Osteoblast (primary cell): ENCODE results near the gene RANBP3. TPM values are rescaled to one million over a fixed set of nuclear protein-coding genes. Genes with fewer than 3 reads are reported as not detected.

ENCODE experiments used
- DNase-seq: peaks from one replicate; pipeline ENCODE4 v3.0.0; 2011; ENCODE audit warnings: low spot score, mixed read lengths; ENCODE audit not compliant: insufficient read length; ENCODE audit errors: missing footprints
- H2AFZ ChIP-seq: 2 replicates; pipeline ENCODE4 v1.6.0; 2011; ENCODE audit warnings: mild to moderate bottlenecking, low read length
- H3K27ac ChIP-seq: 2 replicates; pipeline ENCODE4 v1.5.1; 2011; ENCODE audit warnings: mild to moderate bottlenecking, low read depth, low read length, moderate library complexity
- H3K27me3 ChIP-seq: 2 replicates; pipeline ENCODE4 v1.6.0; 2012; ENCODE audit warnings: mild to moderate bottlenecking, control low read depth, inconsistent platforms, low read length, moderate library complexity; ENCODE audit not compliant: insufficient read depth
- H3K36me3 ChIP-seq: 2 replicates; pipeline ENCODE4 v1.5.1; 2011; ENCODE audit warnings: mild to moderate bottlenecking, low read length, control low read depth, moderate library complexity; ENCODE audit not compliant: insufficient read depth
- H3K4me1 ChIP-seq: 2 replicates; pipeline ENCODE4 v1.5.1; 2011; ENCODE audit warnings: mild to moderate bottlenecking, low read length, control low read depth, moderate library complexity; ENCODE audit not compliant: insufficient read depth
- H3K4me2 ChIP-seq: 2 replicates; pipeline ENCODE4 v1.6.0; 2011; ENCODE audit warnings: mild to moderate bottlenecking, low read length; ENCODE audit not compliant: insufficient read depth
- H3K4me3 ChIP-seq: fragments of 200-600 bp; sonication (generic); 3 replicates; pipeline ENCODE4 v1.5.1; 2012; ENCODE audit warnings: mild to moderate bottlenecking, low read length, inconsistent platforms; ENCODE audit not compliant: insufficient read depth
- H3K79me2 ChIP-seq: 2 replicates; pipeline ENCODE4 v1.6.0; 2012; ENCODE audit warnings: mild to moderate bottlenecking, low read length, control low read depth, inconsistent platforms; ENCODE audit not compliant: insufficient read depth
- H3K9me3 ChIP-seq: 2 replicates; pipeline ENCODE4 v1.5.1; 2011; ENCODE audit warnings: low read depth, low read length, control low read depth
- H4K20me1 ChIP-seq: 2 replicates; pipeline ENCODE4 v1.6.0; 2012; ENCODE audit warnings: mild to moderate bottlenecking, low read length, control low read depth; ENCODE audit not compliant: insufficient read depth
- CTCF ChIP-seq: IDR thresholded peaks from 2 replicates; pipeline ENCODE4 v1.5.1; 2011; ENCODE audit warnings: mild to moderate bottlenecking, low read depth, low read length, moderate library complexity; ENCODE audit errors: extremely low read depth
- total RNA-seq: library from RNA; depleted of rRNA; stranded (reverse); fragments of >200 nt; gene quantifications from 2 replicates; pipeline ENCODE4 v1.2.3, GENCODE V29; 2012

RANBP3 gene
- total RNA-seq, 1 donor, result 40.5 TPM

- Histone ChIP-seq H3K36me3 (peaks cover 4% of the 10 kb centered on the region), H3K27me3 (peaks cover 20% of the 10 kb centered on the region), H3K4me2 (no peak overlapping the region), H2AFZ (no peak overlapping the region), H3K4me1 (peaks cover 4% of the 10 kb centered on the region), H3K9me3 (no peaks in the 10 kb centered on the region), H3K4me3 (no peak overlapping the region), H3K27ac (no peak overlapping the region), H4K20me1 (peaks cover 39% of the 10 kb centered on the region), H3K79me2 (peaks cover 21% of the 10 kb centered on the region)
- DNase-seq, result peak; percentile 58
- TF ChIP-seq CTCF, result no peak
Observed at GRCh38 chr19:5894704-5895349, 83.1 kb downstream of the RANBP3 start.

GRCh38 chr19:5893907-5894703, 83.8 kb downstream of the RANBP3 start:
- H3K4me1 ChIP-seq, result peaks cover 4% of the 10 kb centered on the region
- H3K36me3 ChIP-seq, result peaks cover 4% of the 10 kb centered on the region
- no peak overlapping the region for H3K27ac ChIP-seq
- no peak overlapping the region for H3K4me3 ChIP-seq
- H2AFZ ChIP-seq, result no peak overlapping the region
- H4K20me1 ChIP-seq, result peaks cover 36% of the 10 kb centered on the region
- no peak for TF ChIP-seq CTCF
- peaks cover 24% of the 10 kb centered on the region for H3K27me3 ChIP-seq
- DNase-seq, result peak; percentile 81
- H3K9me3 ChIP-seq, result no peaks in the 10 kb centered on the region
- peaks cover 18% of the 10 kb centered on the region for H3K79me2 ChIP-seq
- H3K4me2 ChIP-seq, result no peak overlapping the region

- DNase-seq, result peak; percentile 57
- Histone ChIP-seq H4K20me1 (peaks cover 32% of the 10 kb centered on the region), H3K27me3 (peaks cover 24% of the 10 kb centered on the region), H3K4me1 (peaks cover 4% of the 10 kb centered on the region), H3K9me3 (no peaks in the 10 kb centered on the region), H3K79me2 (peaks cover 14% of the 10 kb centered on the region), H3K4me2 (no peak overlapping the region), H2AFZ (no peak overlapping the region), H3K36me3 (peaks cover 4% of the 10 kb centered on the region), H3K27ac (no peak overlapping the region), H3K4me3 (no peak overlapping the region)
- no peak for TF ChIP-seq CTCF
Observed at GRCh38 chr19:5893296-5893903, 84.5 kb downstream of the RANBP3 start.
